Tibial nerve (tissue), 4 donors: Measurements from ENCODE around the gene MKNK1.

Experiments used
- EP300 ChIP-seq, 2 donors: sonication (generic); formaldehyde crosslinking; IDR thresholded peaks; one replicate each; pipeline ENCODE4 v1.6.1; 2017; ENCODE audit warnings: antibody characterized with exemption in 2 of 2, mild to moderate bottlenecking in 1 of 2
- POLR2A ChIP-seq, 2 donors: fragments of 450-650 bp; IDR thresholded peaks; one replicate each; pipeline ENCODE4 v1.6.1; 2017; ENCODE audit warnings: antibody characterized with exemption in 2 of 2, mild to moderate bottlenecking in 2 of 2, moderate library complexity in 2 of 2
- TF ChIP-seq, protein P1 (sequence below), 5 experiments: fragments of 200-600 bp in 3 of 5; fragments of 450-650 bp in 2 of 5; sonication (generic) in 3 of 5; IDR thresholded peaks; one replicate each; pipeline ENCODE4 v1.5.1; 2016 to 2019; ENCODE audit warnings: antibody characterized with exemption in 5 of 5, mild to moderate bottlenecking in 3 of 5, moderate library complexity in 2 of 5

- TF ChIP-seq, protein P1, sequence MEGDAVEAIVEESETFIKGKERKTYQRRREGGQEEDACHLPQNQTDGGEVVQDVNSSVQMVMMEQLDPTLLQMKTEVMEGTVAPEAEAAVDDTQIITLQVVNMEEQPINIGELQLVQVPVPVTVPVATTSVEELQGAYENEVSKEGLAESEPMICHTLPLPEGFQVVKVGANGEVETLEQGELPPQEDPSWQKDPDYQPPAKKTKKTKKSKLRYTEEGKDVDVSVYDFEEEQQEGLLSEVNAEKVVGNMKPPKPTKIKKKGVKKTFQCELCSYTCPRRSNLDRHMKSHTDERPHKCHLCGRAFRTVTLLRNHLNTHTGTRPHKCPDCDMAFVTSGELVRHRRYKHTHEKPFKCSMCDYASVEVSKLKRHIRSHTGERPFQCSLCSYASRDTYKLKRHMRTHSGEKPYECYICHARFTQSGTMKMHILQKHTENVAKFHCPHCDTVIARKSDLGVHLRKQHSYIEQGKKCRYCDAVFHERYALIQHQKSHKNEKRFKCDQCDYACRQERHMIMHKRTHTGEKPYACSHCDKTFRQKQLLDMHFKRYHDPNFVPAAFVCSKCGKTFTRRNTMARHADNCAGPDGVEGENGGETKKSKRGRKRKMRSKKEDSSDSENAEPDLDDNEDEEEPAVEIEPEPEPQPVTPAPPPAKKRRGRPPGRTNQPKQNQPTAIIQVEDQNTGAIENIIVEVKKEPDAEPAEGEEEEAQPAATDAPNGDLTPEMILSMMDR (IDR thresholded peaks at IDR 0.05): no peak
- TF ChIP-seq POLR2A (IDR thresholded peaks at IDR 0.05): no peak
- TF ChIP-seq EP300 (IDR thresholded peaks at IDR 0.05): no peak
Observed at GRCh38 chr1:46530311-46530710, 73.8 kb downstream of the MKNK1 start.
